SK-N-SH (cell line): ENCODE measurements around the gene TPTE. TPM values are rescaled to one million over a fixed set of nuclear protein-coding genes. Genes with fewer than 3 reads are reported as not detected.
"Not testable (repeated sequence)": the region's sequence is repeated elsewhere in the genome, so short reads cannot be mapped to it uniquely, and the experiment has no call there.

Source experiments
- CTCF ChIA-PET: fragments of 300-600, 350-600 bp; formaldehyde crosslinking; extraction: SDS; loops from one replicate; lab custom pipeline; 2021; lab: Yijun Ruan, JAX
- POLR2A ChIA-PET: fragments of 350-600 bp; sonication (Branson Sonifier 250); formaldehyde crosslinking; extraction: SDS; loops from one replicate; lab custom pipeline; 2020; ENCODE audit warnings: antibody characterized with exemption, inconsistent platforms; lab: Yijun Ruan, JAX
- DNase-seq: peaks from one replicate; pipeline ENCODE4 v3.0.0; 2012
- H2AFZ ChIP-seq: fragments of 200-600 bp; sonication (generic); 2 replicates; pipeline ENCODE4 v1.8.1; 2016; ENCODE audit warnings: antibody characterized with exemption, mild to moderate bottlenecking, low read depth
- H3F3A ChIP-seq: fragments of 200-600 bp; sonication (generic); replicated peaks from 2 replicates; pipeline ENCODE3; 2016; ENCODE audit warnings: antibody characterized with exemption, mild to moderate bottlenecking; ENCODE audit not compliant: insufficient read depth
- H3K27ac ChIP-seq, 2 experiments: fragments of 200-500 bp in 1 of 2; fragments of 200-600 bp in 1 of 2; sonication (Bioruptor generic) in 1 of 2; sonication (generic), shearing (Covaris generic) in 1 of 2; 2 replicates each; pipeline versions ENCODE4 v1.5.1 to v1.6.1; 2014 to 2016; ENCODE audit warnings: low read depth in 2 of 2, inconsistent platforms in 1 of 2, low read length in 1 of 2, mild to moderate bottlenecking in 1 of 2, mixed read lengths in 1 of 2
- H3K27me3 ChIP-seq: fragments of 200-600 bp; sonication (generic), shearing (Covaris generic); 2 replicates; pipeline ENCODE4 v1.6.1; 2016; ENCODE audit warnings: mixed run types; ENCODE audit not compliant: insufficient read depth
- H3K36me3 ChIP-seq, 2 experiments: fragments of 200-500 bp in 1 of 2; fragments of 200-600 bp in 1 of 2; sonication (Bioruptor generic) in 1 of 2; sonication (generic) in 1 of 2; replicated peaks in 1 of 2; 2 replicates each; pipeline versions ENCODE3 to v1.5.1; 2014 to 2016; ENCODE audit warnings: low read length in 1 of 2, mild to moderate bottlenecking in 1 of 2; ENCODE audit not compliant: insufficient read depth in 2 of 2, control insufficient read depth in 1 of 2
- H3K4me1 ChIP-seq, 2 experiments: fragments of 200-500 bp in 1 of 2; fragments of 200-600 bp in 1 of 2; sonication (Bioruptor generic) in 1 of 2; sonication (generic), shearing (Covaris generic) in 1 of 2; 2 replicates each; pipeline versions ENCODE4 v1.5.1 to v1.6.1; 2014 to 2016; ENCODE audit warnings: low read depth in 1 of 2, low read length in 1 of 2, mixed run types in 1 of 2; ENCODE audit not compliant: insufficient read depth in 2 of 2, control insufficient read depth in 1 of 2
- H3K4me2 ChIP-seq: fragments of 200-600 bp; sonication (generic), shearing (Covaris generic); 2 replicates; pipeline ENCODE4 v1.6.1; 2017; ENCODE audit warnings: mixed run types
- H3K4me3 ChIP-seq, 2 experiments: fragments of 200-500 bp in 1 of 2; fragments of 200-600 bp in 1 of 2; sonication (Bioruptor generic) in 1 of 2; sonication (generic), shearing (Covaris generic) in 1 of 2; 2 replicates each; pipeline versions ENCODE4 v1.5.1 to v1.8.1; 2014 to 2016; ENCODE audit warnings: low read depth in 2 of 2, inconsistent platforms in 1 of 2, low read length in 1 of 2, mild to moderate bottlenecking in 1 of 2, mixed read lengths in 1 of 2, moderate library complexity in 1 of 2
- H3K79me2 ChIP-seq: fragments of 200-600 bp; sonication (generic); 2 replicates; pipeline ENCODE4 v1.8.1; 2017; ENCODE audit warnings: mild to moderate bottlenecking; ENCODE audit not compliant: insufficient read depth
- H3K9ac ChIP-seq: fragments of 200-600 bp; sonication (generic); 2 replicates; pipeline ENCODE4 v1.6.1; 2017; ENCODE audit warnings: mixed run types
- H3K9me2 ChIP-seq: fragments of 200-600 bp; sonication (generic); 2 replicates; pipeline ENCODE4 v1.6.1; 2017; ENCODE audit warnings: mixed run types
- H3K9me3 ChIP-seq: fragments of 200-600 bp; sonication (generic); 2 replicates; pipeline ENCODE4 v1.6.1; 2017; ENCODE audit warnings: mixed run types, mild to moderate bottlenecking, moderate library complexity
- H4K20me1 ChIP-seq: fragments of 200-600 bp; sonication (generic); 2 replicates; pipeline ENCODE4 v1.6.1; 2017; ENCODE audit warnings: mild to moderate bottlenecking, mixed run types; ENCODE audit not compliant: insufficient read depth
- FOSL2 ChIP-seq: IDR thresholded peaks from 2 replicates; pipeline ENCODE4 v1.4.0; 2012; ENCODE audit warnings: low read depth, mild to moderate bottlenecking, moderate library complexity, borderline replicate concordance
- FOXJ3 ChIP-seq: sonication (generic); formaldehyde crosslinking; IDR thresholded peaks from 2 replicates; pipeline ENCODE4 v1.5.1; 2020; ENCODE audit warnings: mild to moderate bottlenecking, missing genetic modification reagents
- GATA2 ChIP-seq: sonication (generic); formaldehyde crosslinking; IDR thresholded peaks from 2 replicates; pipeline ENCODE4 v1.5.0; 2020; ENCODE audit warnings: mild to moderate bottlenecking, missing genetic modification reagents
- JUND ChIP-seq: IDR thresholded peaks from 2 replicates; pipeline ENCODE4 v1.4.0; 2012
- MEF2A ChIP-seq: IDR thresholded peaks from 2 replicates; pipeline ENCODE4 v1.4.0; 2012; ENCODE audit warnings: low read depth, borderline replicate concordance
- RCOR1 ChIP-seq: fragments of 150-350 bp; IDR thresholded peaks from 2 replicates; pipeline ENCODE4 v1.6.1; 2017; ENCODE audit warnings: antibody characterized with exemption, low read length
- SIN3A ChIP-seq: IDR thresholded peaks from 2 replicates; pipeline ENCODE4 v1.6.1; 2012; ENCODE audit warnings: low read depth, mild to moderate bottlenecking, low read length, moderate library complexity, borderline replicate concordance
- SMC3 ChIP-seq: IDR thresholded peaks from 2 replicates; pipeline ENCODE4 v1.6.1; 2012; ENCODE audit warnings: low read depth, low read length, improper control_type of control experiment
- TCF12 ChIP-seq: IDR thresholded peaks from 2 replicates; pipeline ENCODE4 v1.4.0; 2012
- WGBS: methylation state at CpG from one replicate; pipeline ENCODE4 v1.1.6; 2017; ENCODE audit warnings: low lambda C conversion rate; 5-methylcytosine and 5-hydroxymethylcytosine counted together
- polyA plus RNA-seq, 3 experiments: library from polyadenylated mRNA; depleted of rRNA; stranded (reverse); fragments of >200 nt; gene quantifications; 2 replicates each; pipeline ENCODE4 v1.2.3, GENCODE V29; 2012
- TF ChIP-seq, protein P1 (sequence below): fragments of 150-350 bp; IDR thresholded peaks from 2 replicates; pipeline ENCODE4 v1.6.1; 2017; ENCODE audit warnings: antibody characterized with exemption, low read length, low read depth, borderline replicate concordance

The TPTE gene
- polyA plus RNA-seq, 1 of the 3 experiments (the other 2 are of a cell fraction): not detected

DNA sequence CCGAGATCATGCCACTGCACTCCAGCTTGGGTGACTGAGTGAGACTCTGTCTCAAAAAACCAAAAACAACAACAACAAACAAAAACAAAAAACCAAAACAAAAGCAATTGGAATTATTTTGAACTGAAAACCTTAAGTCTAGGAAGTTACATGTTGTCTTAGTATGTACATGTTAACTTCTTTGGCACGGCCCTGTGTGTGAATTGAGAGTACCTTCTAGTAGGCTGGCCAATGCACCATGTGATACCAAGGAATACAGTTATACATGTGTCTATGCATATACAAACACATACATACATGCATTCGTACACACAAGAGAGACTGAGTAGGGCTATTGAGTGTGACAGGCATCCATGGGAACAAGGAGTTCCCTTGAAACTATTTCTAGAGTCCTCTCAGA, 18.6 kb downstream of the TPTE start (continued):
- TF ChIP-seq GATA2 (CRISPR knock-in tag) (no peak), SMC3 (no peak), FOSL2 (no peak), MEF2A (no peak), SIN3A (no peak), RCOR1 (no peak), FOXJ3 (CRISPR knock-in tag) (no peak), JUND (no peak), TCF12 (no peak)
- TF ChIP-seq, protein P1, sequence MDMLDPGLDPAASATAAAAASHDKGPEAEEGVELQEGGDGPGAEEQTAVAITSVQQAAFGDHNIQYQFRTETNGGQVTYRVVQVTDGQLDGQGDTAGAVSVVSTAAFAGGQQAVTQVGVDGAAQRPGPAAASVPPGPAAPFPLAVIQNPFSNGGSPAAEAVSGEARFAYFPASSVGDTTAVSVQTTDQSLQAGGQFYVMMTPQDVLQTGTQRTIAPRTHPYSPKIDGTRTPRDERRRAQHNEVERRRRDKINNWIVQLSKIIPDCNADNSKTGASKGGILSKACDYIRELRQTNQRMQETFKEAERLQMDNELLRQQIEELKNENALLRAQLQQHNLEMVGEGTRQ: no peak

DNA sequence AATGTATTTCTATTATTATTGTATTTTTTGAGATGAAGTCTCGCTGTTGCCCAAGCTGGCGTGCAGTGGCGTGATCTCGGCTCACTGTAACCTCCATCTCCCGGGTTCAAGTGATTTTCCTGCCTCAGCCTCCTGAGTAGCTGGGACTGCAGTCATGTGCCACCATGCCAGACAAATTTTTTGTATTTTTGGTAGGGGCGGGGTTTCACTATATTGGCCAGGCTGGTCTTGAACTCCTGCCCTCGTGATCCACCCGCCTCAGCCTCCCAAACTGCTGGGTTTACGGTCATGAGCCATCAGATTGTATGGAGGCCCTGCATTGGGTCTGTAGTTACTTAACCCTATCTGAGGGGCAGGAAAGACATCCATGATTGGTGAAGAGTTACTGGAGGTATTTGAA, 23.0 kb downstream of the TPTE start:
- H3K36me3 ChIP-seq, DNase-seq, H3K27ac ChIP-seq, H3K27me3 ChIP-seq, H3K9ac ChIP-seq, H2AFZ ChIP-seq, H3K79me2 ChIP-seq, POLR2A ChIA-PET, H3K4me2 ChIP-seq, H3F3A ChIP-seq, CTCF ChIA-PET, H3K4me3 ChIP-seq, H3K4me1 ChIP-seq, H4K20me1 ChIP-seq, H3K9me2 ChIP-seq, H3K9me3 ChIP-seq: not testable (repeated sequence)
- 2% methylated on average over 9 of the region's 9 CpGs for WGBS

DNA sequence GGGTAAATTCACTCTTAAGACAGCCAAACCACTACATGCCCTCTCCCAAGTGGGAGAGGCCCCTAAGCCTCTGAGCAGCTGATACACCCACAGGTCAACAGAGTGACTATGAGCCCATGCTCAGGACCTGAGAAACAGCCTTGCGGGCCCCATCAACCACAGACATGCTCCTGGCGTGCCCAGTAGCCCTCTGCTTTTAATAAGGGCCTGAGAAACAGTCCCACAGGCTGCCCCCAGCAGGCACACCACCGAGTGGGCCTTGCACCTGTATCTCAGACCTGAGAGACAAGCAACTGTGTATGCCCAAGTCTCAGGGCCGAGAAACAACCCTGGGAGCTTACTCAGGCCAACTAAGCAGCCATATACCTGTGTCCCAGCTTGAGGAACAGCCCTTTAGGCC, 26.5 kb downstream of the TPTE start:
- H3K4me3 ChIP-seq, H3K9ac ChIP-seq, H4K20me1 ChIP-seq, CTCF ChIA-PET, H3K36me3 ChIP-seq, POLR2A ChIA-PET, DNase-seq, H3F3A ChIP-seq, H3K9me3 ChIP-seq, H3K9me2 ChIP-seq, H3K4me2 ChIP-seq, H3K4me1 ChIP-seq, H3K27ac ChIP-seq, H3K27me3 ChIP-seq, H2AFZ ChIP-seq, H3K79me2 ChIP-seq: not testable (repeated sequence)
- WGBS: 0% methylated on average over 4 of the region's 4 CpGs

DNA sequence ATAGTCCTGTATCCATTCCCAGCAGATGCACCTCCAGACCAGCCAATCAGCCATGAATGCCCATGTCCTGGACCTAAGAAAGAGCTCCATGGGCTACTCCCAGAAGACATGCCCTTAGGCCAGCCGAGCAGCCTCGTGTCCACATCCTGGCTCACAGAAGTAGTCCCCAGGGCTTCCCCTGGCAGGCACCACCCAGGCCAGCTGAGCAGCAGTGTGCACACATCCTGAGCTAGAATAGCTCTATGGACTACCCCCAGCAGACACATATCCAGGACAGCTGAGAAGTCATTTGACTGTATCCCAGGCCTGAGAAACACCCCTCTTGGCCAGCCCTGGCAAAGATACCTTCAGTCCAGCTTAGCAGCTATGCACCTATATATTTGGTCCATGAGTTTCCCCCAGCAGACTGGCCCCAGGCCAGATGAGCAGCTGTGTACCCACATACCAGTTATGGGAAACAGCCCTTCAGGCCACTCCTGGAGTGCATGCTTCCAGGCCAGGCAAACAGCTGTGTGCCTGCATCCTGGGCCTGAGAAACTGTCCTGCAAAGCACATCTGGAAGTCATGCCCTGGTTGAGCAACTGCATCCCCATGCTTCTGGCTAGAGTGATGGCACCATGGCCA, 27.1 kb downstream of the TPTE start:
- H3K9me2 ChIP-seq, DNase-seq, H2AFZ ChIP-seq, H3K79me2 ChIP-seq, H3K9me3 ChIP-seq, POLR2A ChIA-PET, H3K9ac ChIP-seq, H3K36me3 ChIP-seq, H3K27ac ChIP-seq, H3K27me3 ChIP-seq, H3K4me2 ChIP-seq, CTCF ChIA-PET, H4K20me1 ChIP-seq, H3F3A ChIP-seq, H3K4me1 ChIP-seq, H3K4me3 ChIP-seq: not testable (repeated sequence)
- 0% methylated on average over 2 of the region's 2 CpGs for WGBS

DNA sequence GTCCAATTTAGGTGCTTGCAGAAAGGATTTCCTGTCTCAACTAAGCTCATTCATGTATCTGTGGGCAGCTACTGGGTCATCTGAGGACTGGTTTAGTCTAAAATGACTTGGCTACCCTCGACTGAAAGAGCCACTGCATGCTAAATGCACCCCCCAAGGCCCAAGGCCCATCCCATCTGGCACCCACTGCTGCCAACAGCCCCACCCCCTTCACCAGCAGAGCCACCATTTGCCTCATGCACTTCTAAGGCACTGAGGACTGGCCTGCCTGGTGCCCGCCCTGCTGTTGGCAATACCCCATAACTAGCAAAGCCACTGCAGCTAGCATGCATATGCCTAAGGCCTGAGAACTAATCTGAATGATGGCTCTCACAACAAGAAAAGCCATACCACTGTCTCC, 49.4 kb downstream of the TPTE start:
- H3K9me3 ChIP-seq, H3K27ac ChIP-seq, H2AFZ ChIP-seq, H3K9ac ChIP-seq, H4K20me1 ChIP-seq, H3K36me3 ChIP-seq, POLR2A ChIA-PET, H3K79me2 ChIP-seq, DNase-seq, H3F3A ChIP-seq, H3K4me3 ChIP-seq, H3K4me1 ChIP-seq, CTCF ChIA-PET, H3K9me2 ChIP-seq, H3K27me3 ChIP-seq, H3K4me2 ChIP-seq: not testable (repeated sequence)
- 6% methylated on average over 2 of the region's 2 CpGs for WGBS
